ENCODE measurements around the gene HS6ST2.
"Not testable (repeated sequence)": the region's sequence is repeated elsewhere in the genome, so short reads cannot be mapped to it uniquely, and the experiment has no call there.

HS6ST2 gene

GRCh38 chrX:132940727-132941327 is 17.6 kb downstream of the HS6ST2 start:
- no peak for DNase-seq (ENCODE audit: low read depth in 2 of 2)

GRCh38 chrX:132933170-132933569 is 25.3 kb downstream of the HS6ST2 start:
- no peak for DNase-seq (ENCODE audit: low read depth in 2 of 2)

GRCh38 chrX:132924426-132924825 is 34.0 kb downstream of the HS6ST2 start:
- DNase-seq (ENCODE audit: low read depth in 2 of 2), result no peak

GRCh38 chrX:132918523-132918922 is 39.9 kb downstream of the HS6ST2 start:
- DNase-seq (ENCODE audit: low read depth in 2 of 2), result no peak

GRCh38 chrX:132916349-132916748 is 42.1 kb downstream of the HS6ST2 start:
- DNase-seq (ENCODE audit: low read depth in 2 of 2), result no peak

- no peak for DNase-seq (ENCODE audit: low read depth in 2 of 2)
These were observed 48.8 kb downstream of the HS6ST2 start for GRCh38 chrX:132909643-132910042.

GRCh38 chrX:132908891-132909290 is 49.5 kb downstream of the HS6ST2 start:
- DNase-seq (ENCODE audit: low read depth in 2 of 2), result no peak

GRCh38 chrX:132900633-132901293 is 57.7 kb downstream of the HS6ST2 start:
- DNase-seq (ENCODE audit: low read depth in 2 of 2), result no peak

- DNase-seq (ENCODE audit: low read depth in 2 of 2), result no peak
These were observed 70.9 kb downstream of the HS6ST2 start for GRCh38 chrX:132887569-132887968.

GRCh38 chrX:132883358-132883915 is 75.0 kb downstream of the HS6ST2 start:
- no peak for DNase-seq (ENCODE audit: low read depth in 2 of 2)

GRCh38 chrX:132880753-132881152 is 77.7 kb downstream of the HS6ST2 start:
- not testable (repeated sequence) for DNase-seq (ENCODE audit: low read depth in 2 of 2)

GRCh38 chrX:132877954-132878536 is 80.4 kb downstream of the HS6ST2 start:
- no peak for DNase-seq (ENCODE audit: low read depth in 2 of 2)

GRCh38 chrX:132876523-132877338 is 81.7 kb downstream of the HS6ST2 start:
- no peak for DNase-seq (ENCODE audit: low read depth in 2 of 2)

- no peak for DNase-seq (ENCODE audit: low read depth in 2 of 2)
These were observed 82.5 kb downstream of the HS6ST2 start for GRCh38 chrX:132875650-132876522.

- no peak for DNase-seq (ENCODE audit: low read depth in 2 of 2)
These were observed 95.9 kb downstream of the HS6ST2 start for GRCh38 chrX:132862562-132862961.

GRCh38 chrX:132861076-132861475 is 97.4 kb downstream of the HS6ST2 start:
- DNase-seq (ENCODE audit: low read depth in 2 of 2), result no peak

GRCh38 chrX:132860200-132860599 is 98.2 kb downstream of the HS6ST2 start:
- DNase-seq (ENCODE audit: low read depth in 2 of 2), result no peak

- DNase-seq (ENCODE audit: low read depth in 2 of 2), result no peak
These were observed 100.4 kb downstream of the HS6ST2 start for GRCh38 chrX:132858018-132858417.

GRCh38 chrX:132855780-132856341 is 102.6 kb downstream of the HS6ST2 start:
- no peak for DNase-seq (ENCODE audit: low read depth in 2 of 2)

GRCh38 chrX:132853040-132853439 is 105.4 kb downstream of the HS6ST2 start:
- no peak for DNase-seq (ENCODE audit: low read depth in 2 of 2)
